SK-N-SH treated with all-trans-retinoic acid at 6 μM for 48 hours (cell line): ENCODE results near the gene EMX2.

ENCODE experiments used
- ARNTL ChIP-seq: fragments of 450-650 bp; formaldehyde crosslinking; IDR thresholded peaks from 2 replicates; pipeline ENCODE4 v1.5.0; 2020; ENCODE audit warnings: low read depth, mild to moderate bottlenecking, moderate library complexity, borderline replicate concordance
- CSDC2 ChIP-seq: fragments of 250-450 bp; sonication (Bioruptor Pico); IDR thresholded peaks from 2 replicates; pipeline ENCODE4 v1.5.0; 2020; ENCODE audit warnings: mild to moderate bottlenecking, moderate library complexity
- GLIS3 ChIP-seq: fragments of 250-450 bp; sonication (Bioruptor Pico); IDR thresholded peaks from 2 replicates; pipeline ENCODE4 v1.5.0; 2020; ENCODE audit warnings: mild to moderate bottlenecking, moderate library complexity
- ISL1 ChIP-seq: fragments of 250-450 bp; sonication (Bioruptor Pico); IDR thresholded peaks from 2 replicates; pipeline ENCODE4 v2.1.2; 2022; ENCODE audit warnings: mild to moderate bottlenecking, moderate library complexity
- POU6F1 ChIP-seq: fragments of 250-450 bp; sonication (Bioruptor Pico); IDR thresholded peaks from 2 replicates; pipeline ENCODE4 v1.8.0; 2021; ENCODE audit warnings: low read depth, mild to moderate bottlenecking, moderate library complexity, borderline replicate concordance
- RARB ChIP-seq: fragments of 250-450 bp; sonication (Bioruptor Pico); IDR thresholded peaks from 2 replicates; pipeline ENCODE4 v1.8.0; 2021; ENCODE audit warnings: mild to moderate bottlenecking, moderate library complexity
- TOX ChIP-seq: fragments of 250-450 bp; sonication (Bioruptor Pico); IDR thresholded peaks from 2 replicates; pipeline ENCODE4 v1.8.0; 2021; ENCODE audit warnings: mild to moderate bottlenecking, moderate library complexity, borderline replicate concordance
- TSHZ2 ChIP-seq: fragments of 250-450 bp; sonication (Bioruptor Pico); IDR thresholded peaks from 2 replicates; pipeline ENCODE4 v1.5.0; 2020; ENCODE audit warnings: mild to moderate bottlenecking, moderate library complexity
- ZC3H10 ChIP-seq: fragments of 250-450 bp; sonication (Bioruptor Pico); IDR thresholded peaks from 2 replicates; pipeline ENCODE4 v1.5.1; 2021; ENCODE audit warnings: mild to moderate bottlenecking, moderate library complexity
- ZFP3 ChIP-seq: fragments of 250-450 bp; sonication (Bioruptor Pico); IDR thresholded peaks from 2 replicates; pipeline ENCODE4 v1.5.0; 2020; ENCODE audit warnings: mild to moderate bottlenecking, moderate library complexity
- ZFP30 ChIP-seq: fragments of 450-650 bp; formaldehyde crosslinking; IDR thresholded peaks from 2 replicates; pipeline ENCODE4 v1.5.0; 2022; ENCODE audit warnings: mild to moderate bottlenecking, moderate library complexity
- TF ChIP-seq, protein P1 (sequence below): fragments of 250-450 bp; sonication (Bioruptor Pico); IDR thresholded peaks from 2 replicates; pipeline ENCODE4 v1.8.0; 2020; ENCODE audit warnings: mild to moderate bottlenecking, moderate library complexity, borderline replicate concordance
- TF ChIP-seq, protein P2 (sequence below): fragments of 250-450 bp; sonication (Bioruptor Pico); IDR thresholded peaks from 2 replicates; pipeline ENCODE4 v1.5.1; 2021; ENCODE audit warnings: mild to moderate bottlenecking, moderate library complexity
- TF ChIP-seq, protein P3 (sequence below): fragments of 250-450 bp; sonication (Bioruptor Pico); IDR thresholded peaks from 2 replicates; pipeline ENCODE4 v1.5.1; 2020; ENCODE audit warnings: low read depth, mild to moderate bottlenecking, moderate library complexity

- TF ChIP-seq ZFP30 (CRISPR knock-in tag) (no peak), TOX (CRISPR knock-in tag) (no peak), GLIS3 (CRISPR knock-in tag) (no peak), ARNTL (CRISPR knock-in tag) (no peak), ZC3H10 (CRISPR knock-in tag) (no peak), ZFP3 (CRISPR knock-in tag) (no peak), RARB (CRISPR knock-in tag) (no peak), TSHZ2 (CRISPR knock-in tag) (no peak), CSDC2 (no peak), ISL1 (CRISPR knock-in tag) (no peak), POU6F1 (no peak)
- TF ChIP-seq, protein P1, sequence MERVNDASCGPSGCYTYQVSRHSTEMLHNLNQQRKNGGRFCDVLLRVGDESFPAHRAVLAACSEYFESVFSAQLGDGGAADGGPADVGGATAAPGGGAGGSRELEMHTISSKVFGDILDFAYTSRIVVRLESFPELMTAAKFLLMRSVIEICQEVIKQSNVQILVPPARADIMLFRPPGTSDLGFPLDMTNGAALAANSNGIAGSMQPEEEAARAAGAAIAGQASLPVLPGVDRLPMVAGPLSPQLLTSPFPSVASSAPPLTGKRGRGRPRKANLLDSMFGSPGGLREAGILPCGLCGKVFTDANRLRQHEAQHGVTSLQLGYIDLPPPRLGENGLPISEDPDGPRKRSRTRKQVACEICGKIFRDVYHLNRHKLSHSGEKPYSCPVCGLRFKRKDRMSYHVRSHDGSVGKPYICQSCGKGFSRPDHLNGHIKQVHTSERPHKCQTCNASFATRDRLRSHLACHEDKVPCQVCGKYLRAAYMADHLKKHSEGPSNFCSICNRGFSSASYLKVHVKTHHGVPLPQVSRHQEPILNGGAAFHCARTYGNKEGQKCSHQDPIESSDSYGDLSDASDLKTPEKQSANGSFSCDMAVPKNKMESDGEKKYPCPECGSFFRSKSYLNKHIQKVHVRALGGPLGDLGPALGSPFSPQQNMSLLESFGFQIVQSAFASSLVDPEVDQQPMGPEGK (CRISPR knock-in tag) = no peak
- TF ChIP-seq, protein P2, sequence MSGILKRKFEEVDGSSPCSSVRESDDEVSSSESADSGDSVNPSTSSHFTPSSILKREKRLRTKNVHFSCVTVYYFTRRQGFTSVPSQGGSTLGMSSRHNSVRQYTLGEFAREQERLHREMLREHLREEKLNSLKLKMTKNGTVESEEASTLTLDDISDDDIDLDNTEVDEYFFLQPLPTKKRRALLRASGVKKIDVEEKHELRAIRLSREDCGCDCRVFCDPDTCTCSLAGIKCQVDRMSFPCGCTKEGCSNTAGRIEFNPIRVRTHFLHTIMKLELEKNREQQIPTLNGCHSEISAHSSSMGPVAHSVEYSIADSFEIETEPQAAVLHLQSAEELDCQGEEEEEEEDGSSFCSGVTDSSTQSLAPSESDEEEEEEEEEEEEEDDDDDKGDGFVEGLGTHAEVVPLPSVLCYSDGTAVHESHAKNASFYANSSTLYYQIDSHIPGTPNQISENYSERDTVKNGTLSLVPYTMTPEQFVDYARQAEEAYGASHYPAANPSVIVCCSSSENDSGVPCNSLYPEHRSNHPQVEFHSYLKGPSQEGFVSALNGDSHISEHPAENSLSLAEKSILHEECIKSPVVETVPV (CRISPR knock-in tag) = no peak
- TF ChIP-seq, protein P3, sequence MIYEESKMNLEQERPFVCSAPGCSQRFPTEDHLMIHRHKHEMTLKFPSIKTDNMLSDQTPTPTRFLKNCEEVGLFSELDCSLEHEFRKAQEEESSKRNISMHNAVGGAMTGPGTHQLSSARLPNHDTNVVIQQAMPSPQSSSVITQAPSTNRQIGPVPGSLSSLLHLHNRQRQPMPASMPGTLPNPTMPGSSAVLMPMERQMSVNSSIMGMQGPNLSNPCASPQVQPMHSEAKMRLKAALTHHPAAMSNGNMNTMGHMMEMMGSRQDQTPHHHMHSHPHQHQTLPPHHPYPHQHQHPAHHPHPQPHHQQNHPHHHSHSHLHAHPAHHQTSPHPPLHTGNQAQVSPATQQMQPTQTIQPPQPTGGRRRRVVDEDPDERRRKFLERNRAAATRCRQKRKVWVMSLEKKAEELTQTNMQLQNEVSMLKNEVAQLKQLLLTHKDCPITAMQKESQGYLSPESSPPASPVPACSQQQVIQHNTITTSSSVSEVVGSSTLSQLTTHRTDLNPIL (CRISPR knock-in tag) = no peak
Observed at GRCh38 chr10:117497736-117498135, 44.8 kb upstream of the EMX2 start.
